A673 (cell line): ENCODE measurements around the gene GMDS. TPM values are rescaled to one million over a fixed set of nuclear protein-coding genes. Genes with fewer than 3 reads are reported as not detected.

ENCODE experiments used
- BruUV-seq: library from RNA; stranded (reverse); fragments of 400-500 nt; replicated peaks from 2 replicates; lab custom pipeline; 2021; lab: Mats Ljungman, UMichigan
- CTCF ChIA-PET: fragments of 300-600 bp; sonication (Branson Sonifier 250); formaldehyde crosslinking; loops from one replicate; lab custom pipeline; 2022; ENCODE audit warnings: antibody characterized with exemption; lab: Charles Lee
- POLR2A ChIA-PET: fragments of 300-600 bp; sonication (Branson Sonifier 250); formaldehyde crosslinking; loops from one replicate; lab custom pipeline; 2022; ENCODE audit warnings: antibody characterized with exemption; ENCODE audit not compliant: low non-redundant PET; lab: Charles Lee
- DNase-seq: peaks from one replicate; pipeline ENCODE4 v3.0.0-alpha.2; 2015; ENCODE audit warnings: low spot score
- H3K27ac ChIP-seq: fragments of 200-600 bp; sonication (generic); 2 replicates; pipeline ENCODE4 v1.5.1; 2016; ENCODE audit warnings: mixed run types, low read depth, mild to moderate bottlenecking, mixed read lengths, antibody characterized with exemption, low read length; ENCODE audit not compliant: poor library complexity, severe bottlenecking
- H3K27me3 ChIP-seq: fragments of 200-600 bp; sonication (generic); replicated peaks from 2 replicates; pipeline ENCODE4 v1.6.1; 2017; ENCODE audit warnings: mixed run types, low read depth, mild to moderate bottlenecking, mixed read lengths, antibody characterized with exemption, low read length; ENCODE audit not compliant: insufficient read depth, poor library complexity
- H3K36me3 ChIP-seq: fragments of 200-600 bp; sonication (generic); 2 replicates; pipeline ENCODE4 v1.6.1; 2016; ENCODE audit warnings: mixed run types, mild to moderate bottlenecking, mixed read lengths, antibody characterized with exemption, low read length; ENCODE audit not compliant: insufficient read depth, poor library complexity, severe bottlenecking
- H3K4me1 ChIP-seq: fragments of 200-600 bp; sonication (generic); 2 replicates; pipeline ENCODE4 v1.6.1; 2017; ENCODE audit warnings: mixed run types, mild to moderate bottlenecking, mixed read lengths, antibody characterized with exemption, low read length; ENCODE audit not compliant: insufficient read depth, poor library complexity, severe bottlenecking
- H3K4me3 ChIP-seq: fragments of 200-600 bp; sonication (generic); 2 replicates; pipeline ENCODE4 v1.5.1; 2016; ENCODE audit warnings: low read depth, mixed run types, mild to moderate bottlenecking, mixed read lengths, low read length; ENCODE audit not compliant: poor library complexity, severe bottlenecking
- H3K9me3 ChIP-seq: fragments of 200-600 bp; sonication (generic); 2 replicates; pipeline ENCODE4 v1.6.1; 2016; ENCODE audit warnings: mixed run types, low read depth, mild to moderate bottlenecking, mixed read lengths, antibody characterized with exemption, low read length; ENCODE audit not compliant: poor library complexity, severe bottlenecking
- CTCF ChIP-seq: fragments of 300-800, 200-600 bp; sonication (generic); conservative IDR thresholded peaks from 2 replicates; pipeline ENCODE4 v1.5.1; 2017; ENCODE audit warnings: low read depth, mild to moderate bottlenecking, antibody characterized with exemption, low read length, moderate library complexity, mixed read lengths
- EZH2 ChIP-seq: fragments of 200-600 bp; sonication (generic); IDR thresholded peaks from 2 replicates; pipeline ENCODE4 v1.6.1; 2017; ENCODE audit warnings: borderline replicate concordance, low read depth, mild to moderate bottlenecking, mixed read lengths, antibody characterized with exemption, low read length; ENCODE audit not compliant: poor library complexity, severe bottlenecking
- intact Hi-C: fragments of 100-400 bp; cut with micrococcal nuclease; formaldehyde crosslinking; loops from one replicate; pipeline ENCODE4 v1.10.0; 2022; ENCODE audit not compliant: unreplicated experiment
- total RNA-seq: library from RNA; stranded (reverse); gene quantifications from 2 replicates; pipeline ENCODE4 v1.2.3, GENCODE V29; 2021

Gene GMDS
- total RNA-seq, 1 experiment from 2014 or later, result 15.2 TPM

DNA sequence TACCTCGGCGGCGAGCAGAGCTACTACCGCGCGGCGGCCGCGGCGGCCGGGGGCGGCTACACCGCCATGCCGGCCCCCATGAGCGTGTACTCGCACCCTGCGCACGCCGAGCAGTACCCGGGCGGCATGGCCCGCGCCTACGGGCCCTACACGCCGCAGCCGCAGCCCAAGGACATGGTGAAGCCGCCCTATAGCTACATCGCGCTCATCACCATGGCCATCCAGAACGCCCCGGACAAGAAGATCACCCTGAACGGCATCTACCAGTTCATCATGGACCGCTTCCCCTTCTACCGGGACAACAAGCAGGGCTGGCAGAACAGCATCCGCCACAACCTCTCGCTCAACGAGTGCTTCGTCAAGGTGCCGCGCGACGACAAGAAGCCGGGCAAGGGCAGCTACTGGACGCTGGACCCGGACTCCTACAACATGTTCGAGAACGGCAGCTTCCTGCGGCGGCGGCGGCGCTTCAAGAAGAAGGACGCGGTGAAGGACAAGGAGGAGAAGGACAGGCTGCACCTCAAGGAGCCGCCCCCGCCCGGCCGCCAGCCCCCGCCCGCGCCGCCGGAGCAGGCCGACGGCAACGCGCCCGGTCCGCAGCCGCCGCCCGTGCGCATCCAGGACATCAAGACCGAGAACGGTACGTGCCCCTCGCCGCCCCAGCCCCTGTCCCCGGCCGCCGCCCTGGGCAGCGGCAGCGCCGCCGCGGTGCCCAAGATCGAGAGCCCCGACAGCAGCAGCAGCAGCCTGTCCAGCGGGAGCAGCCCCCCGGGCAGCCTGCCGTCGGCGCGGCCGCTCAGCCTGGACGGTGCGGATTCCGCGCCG lies 634.7 kb downstream of the GMDS start:
- intact Hi-C loops, result loop anchor here (5.0 kb wide), 1 partner anchor 77 kb away; no protein-coding TSS in a partner anchor
- Histone ChIP-seq H3K27ac (no peak overlapping the region), H3K4me1 (peaks cover 26% of the 10 kb centered on the region), H3K36me3 (no peaks in the 10 kb centered on the region), H3K4me3 (peak overlapping the region; percentile 52), H3K27me3 (peaks cover 77% of the 10 kb centered on the region), H3K9me3 (no peaks in the 10 kb centered on the region)
- POLR2A ChIA-PET, result no interaction called here
- TF ChIP-seq EZH2, result peak; percentile 94
- no peak for TF ChIP-seq CTCF
- CTCF ChIA-PET, result interaction anchor here (1.6 kb wide), 1 partner anchor 76 kb away, joined by 6 read pairs; no protein-coding TSS in a partner anchor
- BruUV-seq, result no TSS peak
- DNase-seq, result no peak

GRCh38 chr6:1609648-1610496 lies 635.5 kb downstream of the GMDS start, which contains the start of gene FOXC1:
Gene FOXC1, plus strand, starts transcription at chr6:1609915. Its CDS starts 531 bp downstream, at chr6:1610446.
- no TSS peak for BruUV-seq
- no peaks in the 10 kb centered on the region for H3K9me3 ChIP-seq
- no peak for TF ChIP-seq CTCF
- no peak for TF ChIP-seq EZH2
- H3K4me1 ChIP-seq, result peaks cover 27% of the 10 kb centered on the region
- H3K27me3 ChIP-seq, result peaks cover 86% of the 10 kb centered on the region
- ChIA-PET CTCF (no interaction called here), POLR2A (no interaction called here)
- H3K27ac ChIP-seq, result no peak within 1 kb of the TSS
- intact Hi-C loops, result loop anchor here (5.0 kb wide), 1 partner anchor 77 kb away; no protein-coding TSS in a partner anchor
- H3K4me3 ChIP-seq, result peak within 1 kb of the TSS; percentile 52
- H3K36me3 ChIP-seq, result no peaks in the 10 kb centered on the region
- peak; percentile 73 for DNase-seq

GRCh38 chr6:1609041-1609647 lies 636.3 kb downstream of the GMDS start:
- intact Hi-C loops, result no loop called here
- Histone ChIP-seq H3K36me3 (no peaks in the 10 kb centered on the region), H3K9me3 (no peaks in the 10 kb centered on the region), H3K27ac (no peak overlapping the region), H3K4me1 (peaks cover 31% of the 10 kb centered on the region), H3K27me3 (peaks cover 86% of the 10 kb centered on the region), H3K4me3 (peak overlapping the region; percentile 45)
- ChIA-PET CTCF (no interaction called here), POLR2A (no interaction called here)
- no TSS peak for BruUV-seq
- TF ChIP-seq EZH2, result peak; percentile 78
- TF ChIP-seq CTCF, result no peak
- no peak for DNase-seq
